Mucosa of descending colon (tissue), 3 donors: ENCODE measurements around the gene SLC39A9. TPM values are rescaled to one million over a fixed set of nuclear protein-coding genes. Genes with fewer than 3 reads are reported as not detected.

Experiments used
- ATAC-seq: fragments of 200-7000 bp; cut with Tn5 transposase; one replicate; pipeline ENCODE4 v1.9.1; 2020; ENCODE audit warnings: mild to moderate bottlenecking, moderate library complexity
- DNase-seq, 3 donors: peaks; one replicate each; pipeline ENCODE4 v3.0.0-alpha.2; 2020
- H3K36me3 ChIP-seq: fragments of 200-600 bp; one replicate; pipeline ENCODE4 v1.8.0; 2021; ENCODE audit warnings: low read depth, mild to moderate bottlenecking
- H3K4me1 ChIP-seq: fragments of 200-600 bp; one replicate; pipeline ENCODE4 v1.8.0; 2021; ENCODE audit warnings: low read depth, mild to moderate bottlenecking
- H3K4me3 ChIP-seq: fragments of 200-600 bp; one replicate; pipeline ENCODE4 v1.8.0; 2021; ENCODE audit warnings: mild to moderate bottlenecking
- H3K9me3 ChIP-seq: fragments of 200-600 bp; one replicate; pipeline ENCODE4 v1.8.0; 2021; ENCODE audit warnings: mild to moderate bottlenecking
- intact Hi-C, 2 donors: fragments of 100-400 bp; cut with DNase I in 1 of 2; cut with micrococcal nuclease in 1 of 2; formaldehyde crosslinking; loops; one replicate each; pipeline versions ENCODE4 v1.11.0 to v1.11.1; 2022; cut with DNase I, micrococcal nuclease
- total RNA-seq, 3 donors: library from RNA; stranded (reverse); fragmentation: NEBNext Ultra II Directional in 2 of 3; extraction: Animal tissue kit (Norgen Biotek cat#: 25700) in 2 of 3; gene quantifications; one replicate each; pipeline versions ENCODE4 v1.2.1 to v1.2.4, GENCODE V29; 2021 to 2023
- TF ChIP-seq, protein P1 (sequence below): fragments of 200-600 bp; IDR thresholded peaks from one replicate; pipeline ENCODE4 v1.8.0; 2022; ENCODE audit warnings: antibody characterized with exemption, mild to moderate bottlenecking
- donor health status: DM: no; HTN: no; CAD: no; lungs with moderate emphysema.
- donor health status: DM: no; HTN: no; CAD: no.
- donor health status: DM: no; HTN: yes; CAD: no.

SLC39A9 gene
- total RNA-seq, 3 donors from 2014 or later: 52.5 to 82.9 (median 78.5) TPM

DNA sequence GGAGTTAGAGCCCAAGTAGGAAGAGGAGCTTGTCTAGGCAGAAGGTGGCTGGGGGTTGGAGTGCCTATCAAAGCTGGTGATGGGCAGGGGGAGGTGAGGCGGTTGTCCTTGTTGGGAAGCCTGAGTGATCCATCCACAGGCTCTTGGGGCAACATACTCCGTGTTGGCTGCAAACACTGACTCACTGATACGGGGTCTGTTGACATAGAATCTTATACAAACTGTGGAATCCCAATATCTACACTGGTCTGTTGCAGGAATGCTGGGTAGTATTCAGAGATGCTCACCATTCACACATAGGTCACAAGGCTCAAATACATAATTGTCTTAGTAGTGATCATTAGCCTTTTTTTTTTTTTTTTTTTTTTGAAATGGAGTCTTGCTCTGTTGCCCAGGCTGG is 26.3 kb upstream of the SLC39A9 start:
- Histone ChIP-seq H3K36me3 (no peaks in the 10 kb centered on the region), H3K4me3 (no peak overlapping the region), H3K4me1 (no peaks in the 10 kb centered on the region), H3K9me3 (no peaks in the 10 kb centered on the region)
- intact Hi-C loops: no loop called here
- ATAC-seq (no peak), DNase-seq (no peak)
- TF ChIP-seq, protein P1, sequence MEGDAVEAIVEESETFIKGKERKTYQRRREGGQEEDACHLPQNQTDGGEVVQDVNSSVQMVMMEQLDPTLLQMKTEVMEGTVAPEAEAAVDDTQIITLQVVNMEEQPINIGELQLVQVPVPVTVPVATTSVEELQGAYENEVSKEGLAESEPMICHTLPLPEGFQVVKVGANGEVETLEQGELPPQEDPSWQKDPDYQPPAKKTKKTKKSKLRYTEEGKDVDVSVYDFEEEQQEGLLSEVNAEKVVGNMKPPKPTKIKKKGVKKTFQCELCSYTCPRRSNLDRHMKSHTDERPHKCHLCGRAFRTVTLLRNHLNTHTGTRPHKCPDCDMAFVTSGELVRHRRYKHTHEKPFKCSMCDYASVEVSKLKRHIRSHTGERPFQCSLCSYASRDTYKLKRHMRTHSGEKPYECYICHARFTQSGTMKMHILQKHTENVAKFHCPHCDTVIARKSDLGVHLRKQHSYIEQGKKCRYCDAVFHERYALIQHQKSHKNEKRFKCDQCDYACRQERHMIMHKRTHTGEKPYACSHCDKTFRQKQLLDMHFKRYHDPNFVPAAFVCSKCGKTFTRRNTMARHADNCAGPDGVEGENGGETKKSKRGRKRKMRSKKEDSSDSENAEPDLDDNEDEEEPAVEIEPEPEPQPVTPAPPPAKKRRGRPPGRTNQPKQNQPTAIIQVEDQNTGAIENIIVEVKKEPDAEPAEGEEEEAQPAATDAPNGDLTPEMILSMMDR: no peak

DNA sequence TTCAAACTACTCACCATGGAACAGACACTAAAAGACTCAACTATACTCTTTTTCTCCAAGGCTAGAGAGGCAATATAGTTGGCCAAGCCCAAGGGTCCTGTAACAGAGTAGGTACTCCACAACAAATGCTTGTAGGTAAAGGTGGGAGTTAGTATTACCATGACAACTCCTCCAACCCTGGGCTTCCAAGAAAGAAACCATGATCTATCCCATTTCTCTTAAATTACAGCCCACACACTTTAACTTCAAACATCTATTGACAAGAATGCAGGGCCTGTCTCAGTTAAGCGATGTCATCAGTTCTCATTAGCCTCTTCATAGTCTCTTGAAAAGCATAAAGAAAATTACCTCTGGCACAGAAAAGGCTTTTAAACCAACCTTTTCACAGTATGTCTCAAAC is 25.4 kb upstream of the SLC39A9 start:
- Histone ChIP-seq H3K4me1 (no peaks in the 10 kb centered on the region), H3K4me3 (no peak overlapping the region), H3K36me3 (no peaks in the 10 kb centered on the region), H3K9me3 (no peaks in the 10 kb centered on the region)
- TF ChIP-seq, protein P1: no peak
- DNase-seq (no peak), ATAC-seq (no peak)
- intact Hi-C loops: no loop called here

DNA sequence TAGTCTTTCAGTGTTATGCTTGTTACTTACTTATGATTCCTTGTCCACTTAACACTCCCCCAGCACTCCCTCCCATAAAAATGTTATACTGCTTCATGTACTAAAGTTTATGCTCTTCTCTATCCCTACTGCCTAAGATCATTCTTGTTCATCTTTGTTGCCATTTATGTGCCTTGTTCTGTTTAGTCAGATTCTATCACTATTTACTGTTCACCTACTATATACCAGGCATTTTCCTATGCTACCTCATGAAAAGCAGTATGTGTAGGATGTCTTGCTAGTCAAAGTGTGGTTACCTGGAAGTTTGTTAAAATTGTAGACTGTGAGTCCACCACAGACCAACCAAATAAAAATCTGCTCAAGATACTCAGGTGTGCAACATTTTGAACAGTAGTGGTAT is 24.3 kb upstream of the SLC39A9 start:
- DNase-seq (no peak), ATAC-seq (no peak)
- H3K4me3 ChIP-seq: no peak overlapping the region
- H3K4me1 ChIP-seq: no peaks in the 10 kb centered on the region
- no peaks in the 10 kb centered on the region for H3K36me3 ChIP-seq
- intact Hi-C loops: no loop called here
- TF ChIP-seq, protein P1: no peak
- no peaks in the 10 kb centered on the region for H3K9me3 ChIP-seq

DNA sequence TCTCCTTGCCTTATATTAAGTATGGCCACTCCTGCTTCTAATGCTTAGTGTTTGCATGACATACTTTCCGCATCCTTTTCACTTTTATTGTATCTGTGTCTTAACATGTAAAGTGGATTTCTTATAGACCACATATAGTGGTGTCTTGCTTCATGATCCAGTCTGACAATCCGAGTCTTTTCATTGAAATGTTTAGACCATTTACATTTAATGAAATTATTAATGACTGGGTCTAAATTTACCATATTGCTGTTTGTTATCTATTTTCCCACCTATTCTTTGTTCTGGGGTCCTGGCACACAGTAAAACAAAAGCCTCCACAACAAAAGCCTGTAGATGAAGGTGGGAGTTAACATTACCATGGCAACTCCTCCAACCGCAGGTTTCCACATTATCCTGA is 23.3 kb upstream of the SLC39A9 start:
- ATAC-seq (no peak), DNase-seq (no peak)
- Histone ChIP-seq H3K4me3 (no peak overlapping the region), H3K36me3 (no peaks in the 10 kb centered on the region), H3K4me1 (no peaks in the 10 kb centered on the region), H3K9me3 (no peaks in the 10 kb centered on the region)
- TF ChIP-seq, protein P1: no peak
- intact Hi-C loops: no loop called here

DNA sequence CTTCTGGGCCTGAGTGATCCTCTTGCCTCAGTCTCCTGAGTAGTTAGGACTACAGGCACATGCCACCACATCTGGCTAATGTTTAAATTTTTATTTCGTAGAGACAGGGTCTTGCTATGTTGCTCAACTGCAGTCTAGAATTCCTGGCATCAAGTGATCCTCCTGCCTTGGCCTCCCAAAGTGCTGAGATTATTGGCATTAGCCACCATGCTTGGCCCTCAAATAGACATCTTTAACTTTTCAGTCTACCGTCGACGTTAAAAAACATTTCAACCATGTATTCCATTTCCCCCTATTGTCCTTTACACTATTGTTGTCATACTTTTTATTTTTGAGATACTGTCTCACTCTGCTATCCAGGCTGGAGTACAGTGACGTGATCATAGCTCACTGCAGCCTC is 22.8 kb upstream of the SLC39A9 start:
- ATAC-seq (no peak), DNase-seq (no peak)
- H3K4me1 ChIP-seq: no peaks in the 10 kb centered on the region
- no peaks in the 10 kb centered on the region for H3K36me3 ChIP-seq
- H3K9me3 ChIP-seq: no peaks in the 10 kb centered on the region
- intact Hi-C loops: no loop called here
- TF ChIP-seq, protein P1: no peak
- no peak overlapping the region for H3K4me3 ChIP-seq

DNA sequence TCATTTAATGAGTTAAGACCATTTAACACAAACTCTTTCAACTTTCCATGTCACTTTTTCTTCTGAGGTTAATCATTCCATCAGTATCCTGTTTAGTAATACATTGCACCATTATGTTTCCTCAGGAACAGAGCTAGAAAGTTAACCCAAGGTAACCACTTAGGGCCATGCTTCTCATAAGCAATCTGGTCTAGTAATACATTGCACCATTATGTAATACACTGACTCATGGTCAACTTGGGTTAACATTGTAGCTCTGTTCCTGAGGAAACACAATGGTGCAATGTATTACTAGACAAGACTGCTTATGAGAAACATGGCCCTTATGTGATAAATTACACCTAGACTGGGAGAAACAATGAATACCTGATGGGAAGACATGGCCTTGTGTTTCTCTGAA is 22.1 kb upstream of the SLC39A9 start:
- ATAC-seq (no peak), DNase-seq (no peak)
- H3K36me3 ChIP-seq: no peaks in the 10 kb centered on the region
- no peaks in the 10 kb centered on the region for H3K4me1 ChIP-seq
- H3K9me3 ChIP-seq: no peaks in the 10 kb centered on the region
- intact Hi-C loops: no loop called here
- TF ChIP-seq, protein P1: no peak
- H3K4me3 ChIP-seq: no peak overlapping the region
